ENCODE results near the gene PTPRM.

GRCh38 chr18:8399138-8399537 lies 832.0 kb downstream of the PTPRM start:
- TF ChIP-seq CTCF (optimal IDR thresholded peaks at IDR 0.05 in 1 of 3, IDR thresholded peaks at IDR 0.05 in 1 of 3, conservative IDR thresholded peaks at IDR 0.05 in 1 of 3; ENCODE audit: extremely low read depth in 1 of 3, insufficient read depth in 2 of 3, low read length in 3 of 3) = no peak
- no peak for TF ChIP-seq EZH2 (IDR thresholded peaks at IDR 0.05; ENCODE audit: low read length)
